Endothelial cell (in vitro differentiated cells): Measurements from ENCODE around the gene CBL. TPM values are rescaled to one million over a fixed set of nuclear protein-coding genes. Genes with fewer than 3 reads are reported as not detected.
"Not testable (repeated sequence)": the region's sequence is repeated elsewhere in the genome, so short reads cannot be mapped to it uniquely, and the experiment has no call there.

Source experiments
- DNase-seq: peaks from one replicate; pipeline ENCODE4 v3.0.0; 2021; ENCODE audit warnings: low spot score
- H3K27ac Mint-ChIP-seq: one replicate; pipeline ENCODE4 v1.8.0; 2021; ENCODE audit warnings: mixed read lengths, inconsistent platforms; ENCODE audit not compliant: unreplicated experiment
- H3K27me3 Mint-ChIP-seq: one replicate; pipeline ENCODE4 v1.8.0; 2021; ENCODE audit warnings: mild to moderate bottlenecking, moderate library complexity, mixed read lengths, inconsistent platforms; ENCODE audit not compliant: unreplicated experiment
- H3K36me3 Mint-ChIP-seq: one replicate; pipeline ENCODE4 v1.8.0; 2021; ENCODE audit warnings: mild to moderate bottlenecking, low read depth, mixed read lengths, inconsistent platforms; ENCODE audit not compliant: unreplicated experiment
- H3K4me1 Mint-ChIP-seq: one replicate; pipeline ENCODE4 v1.8.0; 2021; ENCODE audit warnings: mild to moderate bottlenecking, mixed read lengths, inconsistent platforms; ENCODE audit not compliant: unreplicated experiment
- H3K4me3 Mint-ChIP-seq: one replicate; pipeline ENCODE4 v1.8.0; 2021; ENCODE audit warnings: mild to moderate bottlenecking, mixed read lengths, inconsistent platforms; ENCODE audit not compliant: unreplicated experiment
- H3K9me3 Mint-ChIP-seq: one replicate; pipeline ENCODE4 v1.8.0; 2021; ENCODE audit warnings: mixed read lengths, inconsistent platforms; ENCODE audit not compliant: unreplicated experiment
- CTCF ChIP-seq: fragments of 200-600 bp; sonication (generic); IDR thresholded peaks from one replicate; pipeline ENCODE4 v1.5.0; 2021; ENCODE audit warnings: antibody characterized with exemption; ENCODE audit not compliant: unreplicated experiment
- total RNA-seq: library from RNA; stranded (reverse); fragmentation: NEBNext Ultra II Directional; extraction: Animal tissue kit (Norgen Biotek cat#: 25700); gene quantifications from one replicate; pipeline ENCODE4 v1.2.1, GENCODE V29; 2021; ENCODE audit not compliant: unreplicated experiment

Gene CBL
- total RNA-seq, 1 donor from 2014 or later, result 47.5 TPM

GRCh38 chr11:119223856-119224255 lies 17.7 kb downstream of the CBL start:
- Mint-ChIP-seq H3K27ac (no peak overlapping the region), H3K36me3 (no peaks in the 10 kb centered on the region), H3K4me1 (peaks cover 4% of the 10 kb centered on the region), H3K4me3 (no peak overlapping the region), H3K9me3 (no peaks in the 10 kb centered on the region), H3K27me3 (no peaks in the 10 kb centered on the region)
- TF ChIP-seq CTCF, result no peak
- DNase-seq, result no peak

GRCh38 chr11:119228535-119229287 lies 22.6 kb downstream of the CBL start:
- H3K4me1 Mint-ChIP-seq, H3K27ac Mint-ChIP-seq, H3K36me3 Mint-ChIP-seq, H3K4me3 Mint-ChIP-seq, H3K27me3 Mint-ChIP-seq, H3K9me3 Mint-ChIP-seq, DNase-seq: not testable (repeated sequence)

GRCh38 chr11:119229288-119229672 lies 23.1 kb downstream of the CBL start:
- no peak overlapping the region for H3K27ac Mint-ChIP-seq
- no peaks in the 10 kb centered on the region for H3K27me3 Mint-ChIP-seq
- DNase-seq, result no peak
- H3K4me3 Mint-ChIP-seq, result no peak overlapping the region
- TF ChIP-seq CTCF, result no peak
- H3K36me3 Mint-ChIP-seq, result no peaks in the 10 kb centered on the region
- H3K4me1 Mint-ChIP-seq, result peaks cover 2% of the 10 kb centered on the region
- H3K9me3 Mint-ChIP-seq, result no peaks in the 10 kb centered on the region

- no peak for DNase-seq
- Mint-ChIP-seq H3K27me3 (no peaks in the 10 kb centered on the region), H3K4me3 (no peak overlapping the region), H3K4me1 (peaks cover 2% of the 10 kb centered on the region), H3K36me3 (no peaks in the 10 kb centered on the region), H3K9me3 (no peaks in the 10 kb centered on the region), H3K27ac (no peak overlapping the region)
- no peak for TF ChIP-seq CTCF
These were observed 23.6 kb downstream of the CBL start for GRCh38 chr11:119229741-119230140.

- TF ChIP-seq CTCF, result no peak
- H3K4me3 Mint-ChIP-seq, result no peak overlapping the region
- DNase-seq, result no peak
- peaks cover 4% of the 10 kb centered on the region for H3K36me3 Mint-ChIP-seq
- H3K27me3 Mint-ChIP-seq, result no peaks in the 10 kb centered on the region
- H3K27ac Mint-ChIP-seq, result no peak overlapping the region
- peaks cover 4% of the 10 kb centered on the region for H3K4me1 Mint-ChIP-seq
- H3K9me3 Mint-ChIP-seq, result no peaks in the 10 kb centered on the region
These were observed 30.4 kb downstream of the CBL start for GRCh38 chr11:119236490-119236889.
